HCT116 (cell line): ENCODE data around the gene AMBRA1. TPM values are rescaled to one million over a fixed set of nuclear protein-coding genes. Genes with fewer than 3 reads are reported as not detected.

ENCODE experiments used
- ATAC-seq: fragments of 200-7000 bp; cut with Tn5 transposase; 2 replicates; pipeline ENCODE4 v1.9.1; 2020; ENCODE audit warnings: mild to moderate bottlenecking, moderate library complexity
- BruUV-seq: library from RNA; stranded (reverse); fragments of 400-500 nt; replicated peaks from 2 replicates; lab custom pipeline; 2021; lab: Mats Ljungman, UMichigan
- CTCF ChIA-PET: fragments of 300-600 bp; sonication (Branson Sonifier 250); formaldehyde crosslinking; loops from one replicate; lab custom pipeline; 2021; ENCODE audit warnings: antibody characterized with exemption; lab: Charles Lee
- POLR2A ChIA-PET: fragments of 300-600, 350-600 bp; sonication (Branson Sonifier 250); formaldehyde crosslinking; loops from one replicate; lab custom pipeline; 2021; ENCODE audit warnings: antibody characterized with exemption; lab: Charles Lee
- RAD21 ChIA-PET, 2 experiments: fragments of 300-600 bp; sonication (Branson Sonifier 250); formaldehyde crosslinking; loops; one replicate each; lab custom pipeline; 2023; ENCODE audit warnings: low total read pairs in 2 of 2; ENCODE audit not compliant: uncharacterized antibody in 2 of 2, unreplicated experiment in 2 of 2, low non-redundant PET in 1 of 2; lab: Charles Lee
- DNase-seq: peaks from one replicate; pipeline ENCODE4 v3.0.0-alpha.2; 2010; ENCODE audit warnings: low read depth, low spot score
- H2AFZ ChIP-seq: fragments of 200-600 bp; shearing (Covaris generic), sonication (generic); 2 replicates; pipeline ENCODE4 v1.6.1; 2017; ENCODE audit warnings: low read depth, mixed run types, mixed read lengths, antibody characterized with exemption, low read length; ENCODE audit not compliant: poor library complexity, severe bottlenecking
- H3K27ac ChIP-seq: 2 replicates; pipeline ENCODE4 v1.5.1; 2012; ENCODE audit warnings: low read depth, low read length
- H3K27me3 ChIP-seq: fragments of 200-600 bp; sonication (generic); 2 replicates; pipeline ENCODE4 v1.6.1; 2016; ENCODE audit warnings: mixed run types, low read length, mixed read lengths; ENCODE audit not compliant: insufficient read depth
- H3K36me3 ChIP-seq, 2 experiments: fragments of 200-500 bp in 1 of 2; fragments of 200-600 bp in 1 of 2; sonication (Bioruptor generic) in 1 of 2; sonication (generic) in 1 of 2; 2 replicates each; pipeline versions ENCODE4 v1.5.1 to v1.6.1; 2014 to 2016; ENCODE audit warnings: low read length in 2 of 2, inconsistent platforms in 1 of 2, mixed read lengths in 1 of 2, mixed run types in 1 of 2; ENCODE audit not compliant: insufficient read depth in 2 of 2, control insufficient read depth in 1 of 2
- H3K4me1 ChIP-seq, 2 experiments: fragments of 200-600 bp in 1 of 2; sonication (generic) in 1 of 2; 2 replicates each; pipeline versions ENCODE4 v1.5.1 to v1.6.1; 2012 to 2017; ENCODE audit warnings: low read length in 2 of 2, inconsistent platforms in 1 of 2, mild to moderate bottlenecking in 1 of 2, mixed read lengths in 1 of 2, mixed run types in 1 of 2, moderate library complexity in 1 of 2; ENCODE audit not compliant: insufficient read depth in 2 of 2, control insufficient read depth in 1 of 2
- H3K4me2 ChIP-seq: fragments of 200-600 bp; sonication (generic); 2 replicates; pipeline ENCODE4 v1.6.1; 2017; ENCODE audit warnings: mixed run types, low read length, mixed read lengths
- H3K4me3 ChIP-seq, 2 experiments: fragments of 200-600 bp in 1 of 2; sonication (generic) in 1 of 2; replicated peaks in 1 of 2; 2 replicates each; pipeline ENCODE4 v1.5.1; 2011 to 2016; ENCODE audit warnings: low read length in 2 of 2, control low read depth in 1 of 2, low read depth in 1 of 2, mild to moderate bottlenecking in 1 of 2, mixed read lengths in 1 of 2, mixed run types in 1 of 2
- H3K79me2 ChIP-seq: fragments of 200-600 bp; sonication (generic); 2 replicates; pipeline ENCODE4 v1.6.1; 2017; ENCODE audit warnings: mild to moderate bottlenecking, mixed run types, low read length, moderate library complexity, mixed read lengths; ENCODE audit not compliant: insufficient read depth
- H3K9ac ChIP-seq: fragments of 200-600 bp; sonication (generic); 2 replicates; pipeline ENCODE4 v1.6.1; 2016; ENCODE audit warnings: low read length, mixed read lengths
- H3K9me2 ChIP-seq: fragments of 200-600 bp; sonication (generic), shearing (Covaris generic); 2 replicates; pipeline ENCODE4 v1.6.1; 2017; ENCODE audit warnings: mixed run types, mild to moderate bottlenecking, moderate library complexity; ENCODE audit not compliant: insufficient read depth
- H3K9me3 ChIP-seq, 2 experiments: fragments of 200-500 bp in 1 of 2; fragments of 200-600 bp in 1 of 2; sonication (Bioruptor generic) in 1 of 2; sonication (generic) in 1 of 2; 2 replicates each; pipeline ENCODE4 v1.6.1; 2014 to 2017; ENCODE audit warnings: low read length in 2 of 2, mixed read lengths in 2 of 2, inconsistent platforms in 1 of 2, low read depth in 1 of 2, mild to moderate bottlenecking in 1 of 2, mixed run types in 1 of 2, moderate library complexity in 1 of 2; ENCODE audit not compliant: control insufficient read depth in 1 of 2, insufficient read depth in 1 of 2
- H4K20me1 ChIP-seq: fragments of 200-600 bp; sonication (generic), shearing (Covaris generic); 2 replicates; pipeline ENCODE4 v1.6.1; 2017; ENCODE audit warnings: mixed run types, mild to moderate bottlenecking, moderate library complexity; ENCODE audit not compliant: insufficient read depth
- ATF3 ChIP-seq: IDR thresholded peaks from 2 replicates; pipeline ENCODE4 v1.6.1; 2012
- CEBPB ChIP-seq: IDR thresholded peaks from 2 replicates; pipeline ENCODE4 v1.6.1; 2012; ENCODE audit warnings: low read depth
- EGR1 ChIP-seq: IDR thresholded peaks from 2 replicates; pipeline ENCODE4 v1.6.1; 2012; ENCODE audit warnings: low read depth
- TCF7L2 ChIP-seq: IDR thresholded peaks from 2 replicates; pipeline ENCODE4 v1.7.0; 2011; ENCODE audit warnings: borderline replicate concordance, inconsistent platforms; ENCODE audit not compliant: insufficient read depth, insufficient read length; ENCODE audit errors: extremely low read depth
- ZFX ChIP-seq: fragments of 450-650 bp; IDR thresholded peaks from 2 replicates; pipeline ENCODE4 v1.6.1; 2017
- intact Hi-C: fragments of 100-400 bp; cut with micrococcal nuclease; formaldehyde crosslinking; loops from 2 replicates; pipeline ENCODE4 v1.10.0; 2022
- total RNA-seq: library from RNA; stranded (reverse); gene quantifications from one replicate; pipeline ENCODE4 v1.2.1, GENCODE V29; 2021; ENCODE audit not compliant: unreplicated experiment
- TF ChIP-seq, protein P1 (sequence below): IDR thresholded peaks from 2 replicates; pipeline ENCODE4 v1.6.1; 2012; ENCODE audit warnings: low read depth

Gene AMBRA1
- total RNA-seq, 1 experiment from 2014 or later, result 22.7 TPM

- TF ChIP-seq, protein P1, sequence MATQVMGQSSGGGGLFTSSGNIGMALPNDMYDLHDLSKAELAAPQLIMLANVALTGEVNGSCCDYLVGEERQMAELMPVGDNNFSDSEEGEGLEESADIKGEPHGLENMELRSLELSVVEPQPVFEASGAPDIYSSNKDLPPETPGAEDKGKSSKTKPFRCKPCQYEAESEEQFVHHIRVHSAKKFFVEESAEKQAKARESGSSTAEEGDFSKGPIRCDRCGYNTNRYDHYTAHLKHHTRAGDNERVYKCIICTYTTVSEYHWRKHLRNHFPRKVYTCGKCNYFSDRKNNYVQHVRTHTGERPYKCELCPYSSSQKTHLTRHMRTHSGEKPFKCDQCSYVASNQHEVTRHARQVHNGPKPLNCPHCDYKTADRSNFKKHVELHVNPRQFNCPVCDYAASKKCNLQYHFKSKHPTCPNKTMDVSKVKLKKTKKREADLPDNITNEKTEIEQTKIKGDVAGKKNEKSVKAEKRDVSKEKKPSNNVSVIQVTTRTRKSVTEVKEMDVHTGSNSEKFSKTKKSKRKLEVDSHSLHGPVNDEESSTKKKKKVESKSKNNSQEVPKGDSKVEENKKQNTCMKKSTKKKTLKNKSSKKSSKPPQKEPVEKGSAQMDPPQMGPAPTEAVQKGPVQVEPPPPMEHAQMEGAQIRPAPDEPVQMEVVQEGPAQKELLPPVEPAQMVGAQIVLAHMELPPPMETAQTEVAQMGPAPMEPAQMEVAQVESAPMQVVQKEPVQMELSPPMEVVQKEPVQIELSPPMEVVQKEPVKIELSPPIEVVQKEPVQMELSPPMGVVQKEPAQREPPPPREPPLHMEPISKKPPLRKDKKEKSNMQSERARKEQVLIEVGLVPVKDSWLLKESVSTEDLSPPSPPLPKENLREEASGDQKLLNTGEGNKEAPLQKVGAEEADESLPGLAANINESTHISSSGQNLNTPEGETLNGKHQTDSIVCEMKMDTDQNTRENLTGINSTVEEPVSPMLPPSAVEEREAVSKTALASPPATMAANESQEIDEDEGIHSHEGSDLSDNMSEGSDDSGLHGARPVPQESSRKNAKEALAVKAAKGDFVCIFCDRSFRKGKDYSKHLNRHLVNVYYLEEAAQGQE, result no peak
- no peak for TF ChIP-seq TCF7L2
Measured at GRCh38 chr11:46351148-46351547, 242.7 kb downstream of the AMBRA1 start (continued).

DNA sequence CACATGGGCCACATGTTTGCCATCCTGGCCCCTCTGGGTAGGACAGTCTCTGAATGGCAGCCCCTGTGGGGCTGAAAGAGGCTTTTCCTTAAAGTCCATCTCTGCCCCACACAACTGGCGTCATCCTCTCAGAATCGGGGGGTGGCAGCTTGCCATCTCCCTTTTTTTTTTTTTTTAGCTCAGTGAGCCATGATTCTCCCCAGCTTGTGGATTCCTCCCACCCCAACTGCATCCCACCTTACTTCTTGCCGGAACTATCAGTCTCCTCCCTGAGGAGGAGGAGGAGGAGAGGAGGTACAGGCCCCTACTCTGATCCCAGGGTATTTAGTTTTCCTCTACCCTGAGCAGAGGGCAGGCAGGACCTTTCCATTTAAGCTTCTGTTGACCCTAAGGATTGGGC, 243.1 kb downstream of the AMBRA1 start:
- H3K27me3 ChIP-seq, result no peaks in the 10 kb centered on the region
- DNase-seq, result no peak
- no peak overlapping the region for H3K9ac ChIP-seq
- no peak overlapping the region for H3K27ac ChIP-seq
- H3K9me2 ChIP-seq, result no peaks in the 10 kb centered on the region
- ATAC-seq, result no peak
- peaks cover 7% of the 10 kb centered on the region; the same call in 1 of the 2 replicates for H4K20me1 ChIP-seq
- intact Hi-C loops, result no loop called here
- H3K4me2 ChIP-seq, result no peak overlapping the region
- POLR2A ChIA-PET, result no interaction called here
- H3K9me3 ChIP-seq, result no peaks in the 10 kb centered on the region
- RAD21 ChIA-PET, result no interaction called here
- H3K4me3 ChIP-seq, result no peak overlapping the region
- CTCF ChIA-PET, result interaction anchor here (1.3 to 2.2 kb wide), 2 partner anchors 16 to 35 kb away, joined by 3 to 5 read pairs; no protein-coding TSS in a partner anchor
- H3K79me2 ChIP-seq, result peaks cover 72% of the 10 kb centered on the region
- H3K4me1 ChIP-seq, result peaks cover 14 to 35% of the 10 kb centered on the region in 2 experiments; a peak in 3 of 4 replicates
- no peak overlapping the region for H2AFZ ChIP-seq
- 0 out of 4 replicates have a peak, but pooled peaks cover 0 to 2% of the 10 kb centered on the region in 2 experiments for H3K36me3 ChIP-seq
- no TSS peak for BruUV-seq
- TF ChIP-seq ATF3, result no peak
- TF ChIP-seq EGR1, result no peak
- TF ChIP-seq CEBPB, result no peak
- no peak for TF ChIP-seq ZFX
